DOHH2 (cell line): ENCODE results near the gene CMTM4.

Experiments
- H3F3A ChIP-seq: fragments of 200-600 bp; sonication (generic), shearing (Covaris generic); 2 replicates; pipeline ENCODE4 v1.6.0; 2016; ENCODE audit warnings: antibody characterized with exemption, mild to moderate bottlenecking; ENCODE audit not compliant: control insufficient read depth, insufficient read depth
- H3K27ac ChIP-seq: fragments of 200-600 bp; sonication (generic); 2 replicates; pipeline ENCODE4 v1.5.1; 2014; ENCODE audit warnings: low read depth, mild to moderate bottlenecking, low read length, moderate library complexity
- H3K27me3 ChIP-seq: fragments of 200-600 bp; sonication (generic); 2 replicates; pipeline ENCODE4 v1.6.1; 2014; ENCODE audit warnings: mild to moderate bottlenecking, low read length, mixed read lengths; ENCODE audit not compliant: control insufficient read depth
- H3K36me3 ChIP-seq: fragments of 200-600 bp; sonication (generic); 2 replicates; pipeline ENCODE4 v1.6.1; 2014; ENCODE audit warnings: mild to moderate bottlenecking, low read length, moderate library complexity, mixed read lengths; ENCODE audit not compliant: control insufficient read depth
- H3K4me1 ChIP-seq: fragments of 200-600 bp; sonication (generic); 2 replicates; pipeline ENCODE4 v1.6.1; 2014; ENCODE audit warnings: mild to moderate bottlenecking, low read length, mixed read lengths; ENCODE audit not compliant: control insufficient read depth
- H3K4me2 ChIP-seq: fragments of 200-600 bp; sonication (generic); 2 replicates; pipeline ENCODE4 v1.6.0; 2014; ENCODE audit warnings: mild to moderate bottlenecking, low read length, moderate library complexity
- H3K4me3 ChIP-seq: fragments of 200-600 bp; sonication (generic); 2 replicates; pipeline ENCODE4 v1.5.1; 2014; ENCODE audit warnings: mild to moderate bottlenecking, low read length, mixed read lengths
- H3K79me2 ChIP-seq: fragments of 200-600 bp; sonication (generic); 2 replicates; pipeline ENCODE4 v1.6.1; 2014; ENCODE audit warnings: mild to moderate bottlenecking, low read length, mixed read lengths; ENCODE audit not compliant: control insufficient read depth
- H3K9me2 ChIP-seq: fragments of 200-600 bp; sonication (generic); replicated peaks from 2 replicates; pipeline ENCODE4 v1.6.1; 2014; ENCODE audit warnings: mild to moderate bottlenecking, low read length, mixed read lengths; ENCODE audit not compliant: control insufficient read depth
- H3K9me3 ChIP-seq: fragments of 200-600 bp; sonication (generic); 2 replicates; pipeline ENCODE4 v1.6.1; 2014; ENCODE audit warnings: antibody characterized with exemption, low read length, mixed read lengths; ENCODE audit not compliant: control insufficient read depth, insufficient read depth
- H4K20me1 ChIP-seq: fragments of 200-600 bp; sonication (generic); 2 replicates; pipeline ENCODE4 v1.6.0; 2014; ENCODE audit warnings: low read depth, mild to moderate bottlenecking, antibody characterized with exemption, low read length, moderate library complexity; ENCODE audit not compliant: control insufficient read depth, insufficient read depth
- EZH2phosphoT487 ChIP-seq: fragments of 200-600 bp; sonication (generic); IDR thresholded peaks from 2 replicates; pipeline ENCODE4 v1.6.1; 2017; ENCODE audit warnings: borderline replicate concordance, mild to moderate bottlenecking, antibody characterized with exemption, low read length, moderate library complexity, mixed read lengths
- TF ChIP-seq, protein P1 (sequence below): fragments of 200-600 bp; sonication (generic); IDR thresholded peaks from one replicate; pipeline ENCODE4 v1.5.1; 2014; ENCODE audit warnings: antibody characterized with exemption, mild to moderate bottlenecking, low read depth, low read length; ENCODE audit not compliant: poor library complexity, severe bottlenecking

Gene CMTM4

DNA sequence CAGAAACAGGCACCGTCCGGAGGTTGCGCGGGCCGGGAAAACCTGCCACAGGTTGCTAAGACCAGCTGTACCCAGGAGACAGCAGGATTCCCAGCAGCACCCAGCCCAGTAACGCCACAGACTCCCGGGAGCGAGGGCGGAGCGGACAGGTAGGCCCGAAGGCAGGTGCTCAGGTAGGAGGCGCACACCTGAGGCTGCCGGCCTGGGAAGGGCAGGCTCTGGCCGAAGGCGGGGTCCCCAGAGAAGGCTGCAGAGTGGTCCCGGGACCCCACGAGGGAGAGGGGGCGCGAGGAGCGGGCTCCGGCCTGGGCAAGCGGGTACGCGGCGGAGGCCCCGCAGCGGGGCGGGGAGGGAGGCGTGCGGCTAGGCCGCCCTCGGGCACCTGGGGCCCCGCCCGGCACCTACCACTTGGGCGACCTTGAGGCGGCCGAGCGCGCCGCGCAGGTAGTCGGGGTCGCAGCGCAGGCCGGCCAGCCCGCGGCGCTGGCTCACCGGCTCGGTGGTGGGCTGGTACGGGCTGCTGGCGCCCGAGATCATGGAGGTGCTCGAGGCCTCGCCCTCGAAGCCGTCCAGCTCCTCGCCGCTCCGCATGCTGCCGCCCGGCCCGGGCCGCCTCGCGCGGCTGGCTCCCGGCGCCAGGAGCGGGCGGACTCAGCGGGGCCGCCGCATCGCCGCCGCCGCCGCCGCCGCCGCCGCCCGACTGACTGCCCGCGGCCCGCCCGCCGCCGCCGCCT, 441 bp downstream of the CMTM4 start:
- peak overlapping the region; percentile 71 for H3K4me3 ChIP-seq
- H4K20me1 ChIP-seq, result 0 out of 2 replicates have a peak, but pooled peaks cover 3% of the 10 kb centered on the region
- peaks cover 27% of the 10 kb centered on the region for H3K27me3 ChIP-seq
- H3K9me3 ChIP-seq, result no peaks in the 10 kb centered on the region
- H3K27ac ChIP-seq, result no peak overlapping the region
- peaks cover 27% of the 10 kb centered on the region for H3K4me1 ChIP-seq
- H3K79me2 ChIP-seq, result no peaks in the 10 kb centered on the region
- peak overlapping the region; percentile 73 for H3K4me2 ChIP-seq
- H3F3A ChIP-seq, result no peaks in the 10 kb centered on the region
- no peaks in the 10 kb centered on the region for H3K36me3 ChIP-seq
- TF ChIP-seq EZH2phosphoT487, result no peak; the same call in 1 of the 2 replicates
- TF ChIP-seq, protein P1, sequence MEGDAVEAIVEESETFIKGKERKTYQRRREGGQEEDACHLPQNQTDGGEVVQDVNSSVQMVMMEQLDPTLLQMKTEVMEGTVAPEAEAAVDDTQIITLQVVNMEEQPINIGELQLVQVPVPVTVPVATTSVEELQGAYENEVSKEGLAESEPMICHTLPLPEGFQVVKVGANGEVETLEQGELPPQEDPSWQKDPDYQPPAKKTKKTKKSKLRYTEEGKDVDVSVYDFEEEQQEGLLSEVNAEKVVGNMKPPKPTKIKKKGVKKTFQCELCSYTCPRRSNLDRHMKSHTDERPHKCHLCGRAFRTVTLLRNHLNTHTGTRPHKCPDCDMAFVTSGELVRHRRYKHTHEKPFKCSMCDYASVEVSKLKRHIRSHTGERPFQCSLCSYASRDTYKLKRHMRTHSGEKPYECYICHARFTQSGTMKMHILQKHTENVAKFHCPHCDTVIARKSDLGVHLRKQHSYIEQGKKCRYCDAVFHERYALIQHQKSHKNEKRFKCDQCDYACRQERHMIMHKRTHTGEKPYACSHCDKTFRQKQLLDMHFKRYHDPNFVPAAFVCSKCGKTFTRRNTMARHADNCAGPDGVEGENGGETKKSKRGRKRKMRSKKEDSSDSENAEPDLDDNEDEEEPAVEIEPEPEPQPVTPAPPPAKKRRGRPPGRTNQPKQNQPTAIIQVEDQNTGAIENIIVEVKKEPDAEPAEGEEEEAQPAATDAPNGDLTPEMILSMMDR, result no peak
- H3K9me2 ChIP-seq, result no peaks in the 10 kb centered on the region

- Histone ChIP-seq H3F3A (no peaks in the 10 kb centered on the region), H3K27ac (no peak overlapping the region), H3K4me2 (peak overlapping the region; percentile 73), H3K36me3 (no peaks in the 10 kb centered on the region), H3K4me1 (peaks cover 23% of the 10 kb centered on the region), H3K4me3 (peak overlapping the region; percentile 71), H3K9me2 (no peaks in the 10 kb centered on the region), H3K27me3 (peaks cover 33% of the 10 kb centered on the region), H4K20me1 (0 out of 2 replicates have a peak, but pooled peaks cover 3% of the 10 kb centered on the region), H3K9me3 (no peaks in the 10 kb centered on the region), H3K79me2 (no peaks in the 10 kb centered on the region)
- TF ChIP-seq EZH2phosphoT487, result no peak
- TF ChIP-seq, protein P1, result no peak
These were observed 1.0 kb downstream of the CMTM4 start for GRCh38 chr16:66695471-66695934.

GRCh38 chr16:66693149-66693548, 3.4 kb downstream of the CMTM4 start:
- TF ChIP-seq, protein P1, result no peak
- no peak for TF ChIP-seq EZH2phosphoT487
- Histone ChIP-seq H3K27ac (no peak overlapping the region), H3K79me2 (no peaks in the 10 kb centered on the region), H3K27me3 (peaks cover 35% of the 10 kb centered on the region), H3K4me1 (peaks cover 17% of the 10 kb centered on the region), H3F3A (no peaks in the 10 kb centered on the region), H3K36me3 (no peaks in the 10 kb centered on the region), H3K4me3 (no peak overlapping the region), H3K9me2 (no peaks in the 10 kb centered on the region), H4K20me1 (0 out of 2 replicates have a peak, but pooled peaks cover 3% of the 10 kb centered on the region), H3K4me2 (no peak overlapping the region), H3K9me3 (no peaks in the 10 kb centered on the region)
